GM23338 (cell line): ENCODE data around the gene MYRF. TPM values are rescaled to one million over a fixed set of nuclear protein-coding genes. Genes with fewer than 3 reads are reported as not detected.

Source experiments
- ATAC-seq: fragments of 200-7000 bp; cut with Tn5 transposase; 3 replicates; pipeline ENCODE4 v1.9.1; 2020
- DNase-seq: peaks from one replicate; pipeline ENCODE4 v3.0.0-alpha.2; 2015; ENCODE audit warnings: low spot score
- H2AFZ ChIP-seq: fragments of 200-600 bp; sonication (generic); 2 replicates; pipeline ENCODE4 v1.8.0; 2016; ENCODE audit warnings: antibody characterized with exemption, mild to moderate bottlenecking, moderate library complexity
- H3F3A ChIP-seq: fragments of 200-600 bp; sonication (generic); replicated peaks from 2 replicates; pipeline ENCODE4 v1.8.0; 2017; ENCODE audit warnings: antibody characterized with exemption, mixed run types, low read depth
- H3K27ac ChIP-seq: fragments of 200-600 bp; sonication (generic); 2 replicates; pipeline ENCODE4 v1.6.1; 2016; ENCODE audit warnings: low read depth
- H3K27me3 ChIP-seq: fragments of 200-600 bp; sonication (generic); 2 replicates; pipeline ENCODE4 v1.8.0; 2016; ENCODE audit warnings: mild to moderate bottlenecking, mixed run types, moderate library complexity; ENCODE audit not compliant: insufficient read depth
- H3K36me3 ChIP-seq: fragments of 200-600 bp; sonication (generic); 2 replicates; pipeline ENCODE4 v1.8.0; 2016; ENCODE audit warnings: mild to moderate bottlenecking; ENCODE audit not compliant: insufficient read depth
- H3K4me1 ChIP-seq: fragments of 200-600 bp; sonication (generic); 2 replicates; pipeline ENCODE4 v1.8.0; 2016; ENCODE audit warnings: mild to moderate bottlenecking, moderate library complexity; ENCODE audit not compliant: insufficient read depth
- H3K4me2 ChIP-seq: fragments of 200-600 bp; sonication (generic); 2 replicates; pipeline ENCODE4 v1.7.1; 2017; ENCODE audit warnings: mixed run types
- H3K4me3 ChIP-seq: fragments of 200-600 bp; sonication (generic); 2 replicates; pipeline ENCODE4 v1.6.1; 2016; ENCODE audit warnings: mixed run types
- H3K79me2 ChIP-seq: fragments of 200-600 bp; sonication (generic); replicated peaks from 2 replicates; pipeline ENCODE4 v1.8.0; 2017; ENCODE audit warnings: mild to moderate bottlenecking; ENCODE audit not compliant: insufficient read depth
- H3K9me2 ChIP-seq: fragments of 200-600 bp; sonication (generic); 2 replicates; pipeline ENCODE4 v1.8.0; 2017; ENCODE audit not compliant: insufficient read depth
- H4K20me1 ChIP-seq: fragments of 200-600 bp; sonication (generic); replicated peaks from 2 replicates; pipeline ENCODE4 v1.8.0; 2017; ENCODE audit warnings: mild to moderate bottlenecking; ENCODE audit not compliant: insufficient read depth
- H3K27ac Mint-ChIP-seq: 2 replicates; pipeline ENCODE4 v1.8.0; 2020; ENCODE audit warnings: inconsistent platforms, mild to moderate bottlenecking, moderate library complexity, mixed read lengths
- H3K27me3 Mint-ChIP-seq: 3 replicates; pipeline ENCODE4 v1.8.0; 2022; ENCODE audit warnings: low read depth, mild to moderate bottlenecking, moderate library complexity, mixed read lengths, inconsistent platforms; ENCODE audit not compliant: insufficient read depth, poor library complexity
- H3K36me3 Mint-ChIP-seq: 3 replicates; pipeline ENCODE4 v1.8.0; 2021; ENCODE audit warnings: low read depth, mild to moderate bottlenecking, inconsistent platforms, moderate library complexity, mixed read lengths
- H3K4me1 Mint-ChIP-seq: 3 replicates; pipeline ENCODE4 v1.8.0; 2020; ENCODE audit warnings: mild to moderate bottlenecking, inconsistent platforms, mixed read lengths
- H3K4me3 Mint-ChIP-seq: 3 replicates; pipeline ENCODE4 v1.8.0; 2021; ENCODE audit warnings: moderate library complexity, mild to moderate bottlenecking, inconsistent platforms, mixed read lengths
- H3K9me3 Mint-ChIP-seq: 3 replicates; pipeline ENCODE4 v1.8.0; 2020; ENCODE audit warnings: moderate library complexity, mild to moderate bottlenecking, inconsistent platforms, mixed read lengths
- CREB1 ChIP-seq: fragments of 250-450 bp; sonication (Bioruptor Pico); IDR thresholded peaks from 2 replicates; pipeline ENCODE4 v1.5.0; 2020; ENCODE audit warnings: low read depth, mild to moderate bottlenecking, moderate library complexity
- CTCF ChIP-seq, 2 experiments: fragments of 200-600 bp in 1 of 2; sonication (generic) in 1 of 2; conservative IDR thresholded peaks; 2 replicates each; pipeline versions ENCODE4 v1.5.1 to v1.6.1; 2016 to 2017; ENCODE audit warnings: antibody characterized with exemption in 2 of 2, low read depth in 2 of 2, mild to moderate bottlenecking in 2 of 2, moderate library complexity in 1 of 2
- ETS1 ChIP-seq: IDR thresholded peaks from 2 replicates; pipeline ENCODE4 v1.6.1; 2016; ENCODE audit warnings: antibody characterized with exemption
- EZH2 ChIP-seq: fragments of 200-600 bp; sonication (generic); IDR thresholded peaks from one replicate; pipeline ENCODE4 v1.8.0; 2017; ENCODE audit warnings: antibody characterized with exemption, mild to moderate bottlenecking, low read depth; ENCODE audit not compliant: unreplicated experiment
- EZH2phosphoT487 ChIP-seq: fragments of 200-600 bp; sonication (generic); IDR thresholded peaks from one replicate; pipeline ENCODE4 v1.8.1; 2018; ENCODE audit warnings: antibody characterized with exemption; ENCODE audit not compliant: unreplicated experiment
- JUNB ChIP-seq: IDR thresholded peaks from one replicate; pipeline ENCODE4 v1.6.1; 2016; ENCODE audit warnings: antibody characterized with exemption; ENCODE audit not compliant: unreplicated experiment
- NANOG ChIP-seq: IDR thresholded peaks from 2 replicates; pipeline ENCODE4 v1.6.1; 2016; ENCODE audit warnings: antibody characterized with exemption, borderline replicate concordance
- POLR2AphosphoS5 ChIP-seq: IDR thresholded peaks from 2 replicates; pipeline ENCODE4 v1.6.1; 2016; ENCODE audit warnings: antibody characterized with exemption, low read depth
- REST ChIP-seq: IDR thresholded peaks from one replicate; pipeline ENCODE4 v1.6.1; 2018; ENCODE audit warnings: antibody characterized with exemption; ENCODE audit not compliant: unreplicated experiment
- STAT1 ChIP-seq: IDR thresholded peaks from one replicate; pipeline ENCODE4 v1.6.1; 2016; ENCODE audit warnings: antibody characterized with exemption; ENCODE audit not compliant: unreplicated experiment
- ZNF114 ChIP-seq: fragments of 250-450 bp; sonication (Bioruptor Pico); IDR thresholded peaks from 2 replicates; pipeline ENCODE4 v1.5.0; 2020; ENCODE audit warnings: mild to moderate bottlenecking, moderate library complexity
- ZNF331 ChIP-seq: fragments of 250-450 bp; sonication (Bioruptor Pico); IDR thresholded peaks from 2 replicates; pipeline ENCODE4 v1.5.0; 2020; ENCODE audit warnings: low read depth, mild to moderate bottlenecking, moderate library complexity
- ZNF462 ChIP-seq: fragments of 250-450 bp; sonication (Bioruptor Pico); IDR thresholded peaks from 2 replicates; pipeline ENCODE4 v1.5.0; 2020; ENCODE audit warnings: mild to moderate bottlenecking, moderate library complexity
- polyA plus RNA-seq: library from polyadenylated mRNA; unstranded; fragments of >200 nt; fragmentation: Nextera tagmentation; extraction: Ambion mirVana; gene quantifications from 2 replicates; pipeline ENCODE4 v1.2.1, GENCODE V29; 2016
- total RNA-seq: library from RNA; depleted of rRNA; stranded (reverse); fragments of >200 nt; shearing (Covaris generic); gene quantifications from 2 replicates; pipeline ENCODE4 v1.2.3, GENCODE V29; 2014

MYRF gene
- total and polyA plus RNA-seq, 2 experiments from 2014 or later = 1.9 to 5.5 TPM

GRCh38 chr11:61711498-61711897 lies 40.9 kb upstream of the MYRF start:
- no peaks in the 10 kb centered on the region for H3K27me3 ChIP-seq
- Mint-ChIP-seq H3K4me3 (no peak overlapping the region), H3K9me3 (no peaks in the 10 kb centered on the region), H3K4me1 (peaks cover 32% of the 10 kb centered on the region), H3K36me3 (no peaks in the 10 kb centered on the region), H3K27ac (no peak overlapping the region), H3K27me3 (peaks cover 6% of the 10 kb centered on the region)
- DNase-seq (no peak), ATAC-seq (no peak)
- H3K79me2 ChIP-seq = no peaks in the 10 kb centered on the region
- H2AFZ ChIP-seq = no peak overlapping the region
- TF ChIP-seq CREB1 (CRISPR knock-in tag) = no peak
- no peak for TF ChIP-seq STAT1
- TF ChIP-seq REST = no peak
- TF ChIP-seq EZH2 = no peak
- no peak for TF ChIP-seq ZNF462 (CRISPR knock-in tag)
- no peak for TF ChIP-seq ZNF114 (CRISPR knock-in tag)
- no peak for TF ChIP-seq ZNF331 (CRISPR knock-in tag)
- no peak for TF ChIP-seq JUNB
- no peak for TF ChIP-seq CTCF (conservative IDR thresholded peaks at IDR 0.05; ENCODE audit: low read depth in 2 of 2)
- no peak for TF ChIP-seq EZH2phosphoT487
- no peak for TF ChIP-seq POLR2AphosphoS5
- no peak for TF ChIP-seq NANOG
- no peak for TF ChIP-seq ETS1
- H3K9me2 ChIP-seq = no peaks in the 10 kb centered on the region
- no peaks in the 10 kb centered on the region for H3K36me3 ChIP-seq
- H3K4me1 ChIP-seq = no peaks in the 10 kb centered on the region; the same call in 1 of the 2 replicates
- no peak overlapping the region for H3K27ac ChIP-seq
- H3K4me2 ChIP-seq = no peak overlapping the region
- no peaks in the 10 kb centered on the region for H3F3A ChIP-seq
- no peak overlapping the region for H3K4me3 ChIP-seq
- no peaks in the 10 kb centered on the region for H4K20me1 ChIP-seq
